Effector memory CD8-positive, alpha-beta T cell (primary cell): ENCODE data around the gene URB2.
"Not testable (repeated sequence)": the region's sequence is repeated elsewhere in the genome, so short reads cannot be mapped to it uniquely, and the experiment has no call there.

Experiments used
- ATAC-seq: fragments of 150-1000 bp; cut with Tn5 transposase; replicated peaks from 2 replicates; pipeline ENCODE4 v1.10.0; 2021; ENCODE audit warnings: mild to moderate bottlenecking, moderate library complexity
- DNase-seq, 3 experiments: peaks; one replicate each; pipeline ENCODE4 v3.0.0; 2021
- H3K27ac Mint-ChIP-seq, 2 donors: one replicate each; pipeline ENCODE4 v1.8.0; 2022; ENCODE audit warnings: mild to moderate bottlenecking in 2 of 2, mixed read lengths in 2 of 2, moderate library complexity in 2 of 2
- H3K27me3 Mint-ChIP-seq, 2 donors: one replicate each; pipeline ENCODE4 v1.8.0; 2022; ENCODE audit warnings: mixed read lengths in 2 of 2
- H3K36me3 Mint-ChIP-seq: one replicate; pipeline ENCODE4 v1.8.0; 2022; ENCODE audit warnings: mild to moderate bottlenecking, moderate library complexity, mixed read lengths; ENCODE audit not compliant: insufficient read depth
- H3K4me1 Mint-ChIP-seq, 2 donors: one replicate each; pipeline ENCODE4 v1.8.0; 2022; ENCODE audit warnings: low read depth in 2 of 2, mixed read lengths in 2 of 2
- H3K4me3 Mint-ChIP-seq, 2 donors: one replicate each; pipeline ENCODE4 v1.8.0; 2022; ENCODE audit warnings: mild to moderate bottlenecking in 2 of 2, mixed read lengths in 2 of 2, moderate library complexity in 2 of 2
- H3K9me3 Mint-ChIP-seq, 2 donors: one replicate each; pipeline ENCODE4 v1.8.0; 2022; ENCODE audit warnings: mixed read lengths in 2 of 2
- total RNA-seq, 9 experiments: gene quantifications; one replicate each; lab custom pipeline; 2026; lab: John Stamatoyannopoulos, UW

Gene URB2
- total RNA-seq = 17.5 to 161 (median 38.3) reads per million in 9 experiments

DNA sequence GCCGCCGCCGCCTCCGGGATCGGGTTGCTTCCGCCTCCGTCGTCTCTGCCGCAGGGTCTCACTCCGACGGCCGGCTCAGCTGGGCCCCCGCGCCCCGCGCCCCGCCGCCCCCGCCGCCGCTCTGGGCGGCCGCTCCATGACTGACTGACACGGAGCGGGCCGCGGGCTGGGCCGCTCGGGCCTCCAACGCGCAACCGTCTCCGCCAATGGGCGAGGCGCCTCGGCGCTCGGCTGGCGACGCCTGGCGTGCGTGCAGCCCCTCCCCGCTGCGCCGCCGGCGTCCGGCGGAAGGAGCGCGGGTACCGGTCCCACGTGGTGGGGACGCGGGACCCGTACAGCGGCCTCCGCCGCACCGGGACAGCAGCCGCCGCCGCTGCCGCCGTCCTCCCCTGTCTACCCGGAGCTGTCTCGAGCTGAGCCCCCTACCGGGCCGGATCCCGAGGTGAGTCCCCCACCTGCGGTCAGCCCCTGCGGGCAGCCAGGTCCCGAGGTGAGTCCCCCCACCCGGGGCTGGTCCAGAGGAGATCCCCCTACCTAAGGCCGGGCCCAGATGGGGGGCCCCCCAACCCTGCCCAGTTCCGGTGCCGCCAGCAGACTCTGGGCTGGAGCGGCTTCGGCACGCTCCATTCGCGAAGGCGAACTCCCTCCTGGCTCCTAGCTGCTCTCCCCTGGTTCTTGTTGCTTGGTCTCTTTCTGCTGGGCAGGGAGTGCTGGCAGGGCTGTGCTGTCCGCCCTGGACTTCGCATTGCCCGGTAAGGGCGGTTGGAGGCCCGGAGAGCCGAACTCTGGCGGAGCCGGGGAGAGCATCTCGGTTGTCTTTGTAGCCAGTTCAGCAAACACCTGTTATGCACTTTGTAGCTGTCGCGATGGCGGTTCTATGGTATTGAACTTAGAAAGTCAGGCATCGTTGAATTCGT is at the start of gene URB2, which contains the start of gene TAF5L:
Gene URB2 (plus strand): TSS at position 333 of the 917 bp plus-strand sequence. CDS start 1,387 bp downstream, outside the sequence.
Gene TAF5L (minus strand): TSS at position 208 of the 917 bp plus-strand sequence. CDS start 11,640 bp downstream, outside the sequence.
- Mint-ChIP-seq H3K27me3 (no peaks in the 10 kb centered on the region), H3K27ac (peak within 1 kb of the TSS; percentile 96 to 98), H3K36me3 (peaks cover 10% of the 10 kb centered on the region), H3K4me3 (peak within 1 kb of the TSS; percentile 99), H3K4me1 (peaks cover 39 to 45% of the 10 kb centered on the region in 2 donors), H3K9me3 (no peaks in the 10 kb centered on the region)
- peak; percentile 90 for ATAC-seq
- peak; percentile 74 to 82 (median 75) for DNase-seq

DNA sequence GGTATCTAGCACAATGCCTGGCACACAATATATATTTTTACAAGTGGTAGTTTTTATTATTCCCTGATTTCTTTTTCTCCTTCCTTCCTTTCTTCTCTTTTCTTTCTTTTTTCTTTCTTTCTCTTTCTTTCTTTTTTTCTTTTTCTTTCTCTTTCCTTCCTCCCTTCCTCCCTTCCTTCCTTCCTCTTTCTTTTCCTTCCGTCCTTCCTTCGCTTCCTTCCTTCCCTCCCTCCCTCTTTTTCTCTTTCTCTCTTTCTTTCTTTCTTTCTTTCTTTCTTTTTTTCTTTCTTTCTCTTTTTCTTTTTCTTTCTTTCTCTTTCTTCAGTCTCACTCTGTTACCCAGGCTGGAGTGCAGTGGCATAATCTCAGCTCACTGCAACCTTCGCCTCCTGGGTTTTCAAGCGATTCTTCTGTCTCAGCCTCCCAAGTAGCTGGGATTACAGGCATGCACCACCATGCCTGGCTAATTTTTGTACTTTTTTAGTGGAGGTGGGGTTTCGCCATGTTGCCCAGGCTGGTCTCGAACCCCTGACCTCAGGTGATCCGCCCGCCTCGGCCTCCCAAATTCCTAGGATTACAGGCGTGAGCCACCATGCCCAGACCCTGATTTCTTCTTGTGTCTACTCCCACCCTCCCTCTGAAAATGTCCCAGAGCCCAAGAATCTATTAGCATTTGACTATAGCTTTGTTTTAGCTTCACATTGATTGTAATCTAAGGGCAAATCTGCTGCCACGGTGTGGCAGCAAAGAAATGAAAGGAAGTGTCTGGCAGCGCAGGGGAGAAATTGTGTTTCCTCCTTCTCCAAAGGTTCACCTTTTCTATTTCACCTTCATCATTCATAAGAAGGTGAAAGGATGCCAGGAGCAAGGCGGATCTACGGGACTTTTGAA is 47.6 kb upstream of the URB2 start:
- H3K27me3 Mint-ChIP-seq = peaks cover 21% of the 10 kb centered on the region in 2 donors
- no peak overlapping the region for H3K4me3 Mint-ChIP-seq
- H3K36me3 Mint-ChIP-seq = no peaks in the 10 kb centered on the region
- DNase-seq (no peak), ATAC-seq (no peak)
- H3K27ac Mint-ChIP-seq = peak overlapping the region in 1 of 2 donors; percentile 64
- H3K9me3 Mint-ChIP-seq = no peaks in the 10 kb centered on the region
- no peaks in the 10 kb centered on the region for H3K4me1 Mint-ChIP-seq

DNA sequence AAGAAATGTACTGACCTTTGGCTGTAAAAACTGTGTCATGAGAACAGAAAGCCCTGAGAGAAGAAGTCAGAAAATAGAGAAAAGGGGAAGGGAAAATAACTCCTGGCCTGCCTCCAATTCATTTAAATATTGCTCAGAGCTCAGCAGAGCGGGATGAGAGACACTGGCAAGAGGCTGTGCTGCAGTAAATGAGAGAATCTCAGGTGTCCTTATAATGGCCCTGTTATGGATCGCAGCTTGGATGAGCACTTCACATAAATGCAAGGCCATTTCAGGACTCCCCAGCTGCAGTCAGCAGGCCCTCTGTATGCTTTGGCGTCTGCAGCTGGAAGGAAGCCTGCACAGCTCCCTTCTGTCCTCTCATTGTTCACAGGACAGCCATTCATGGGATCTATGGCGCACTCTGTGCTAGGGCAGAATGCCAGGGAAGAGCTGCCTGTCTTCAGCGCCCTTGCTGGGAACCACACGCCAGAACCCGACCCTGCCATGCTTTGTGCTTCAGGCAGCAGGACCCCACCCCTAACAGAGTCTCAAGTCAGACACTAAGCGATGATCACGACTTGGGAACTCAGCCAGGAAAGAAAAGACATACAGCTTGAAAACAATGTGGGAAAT is 46.9 kb upstream of the URB2 start:
- Mint-ChIP-seq H3K27ac (no peak overlapping the region), H3K9me3 (no peaks in the 10 kb centered on the region), H3K4me1 (no peaks in the 10 kb centered on the region), H3K27me3 (peaks cover 14 to 15% of the 10 kb centered on the region in 2 donors), H3K36me3 (no peaks in the 10 kb centered on the region), H3K4me3 (no peak overlapping the region)
- DNase-seq = no peak
- ATAC-seq = no peak

DNA sequence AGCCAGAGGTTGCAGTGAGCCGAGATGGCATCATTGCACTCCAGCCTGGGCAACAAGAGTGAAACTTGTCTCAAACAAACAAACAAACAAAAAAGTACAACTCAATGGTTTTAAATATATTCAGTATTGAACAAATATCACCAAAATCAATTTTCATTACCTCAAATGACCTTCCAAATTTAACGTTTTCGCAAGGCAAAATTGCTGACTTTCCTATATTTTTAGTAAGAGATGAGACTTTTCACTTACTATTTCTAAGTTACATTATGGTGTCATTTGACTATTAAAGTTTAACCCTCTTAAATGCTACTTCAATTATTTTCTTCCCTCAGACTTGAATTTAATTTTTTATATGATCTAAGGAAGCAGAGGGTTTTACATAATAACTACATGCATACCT is 44.6 kb upstream of the URB2 start:
- Mint-ChIP-seq H3K4me1 (no peaks in the 10 kb centered on the region), H3K9me3 (no peaks in the 10 kb centered on the region), H3K4me3 (no peak overlapping the region), H3K36me3 (peaks cover 4% of the 10 kb centered on the region), H3K27me3 (peaks cover 12 to 14% of the 10 kb centered on the region in 2 donors), H3K27ac (no peak overlapping the region)
- DNase-seq = no peak
- ATAC-seq = no peak

DNA sequence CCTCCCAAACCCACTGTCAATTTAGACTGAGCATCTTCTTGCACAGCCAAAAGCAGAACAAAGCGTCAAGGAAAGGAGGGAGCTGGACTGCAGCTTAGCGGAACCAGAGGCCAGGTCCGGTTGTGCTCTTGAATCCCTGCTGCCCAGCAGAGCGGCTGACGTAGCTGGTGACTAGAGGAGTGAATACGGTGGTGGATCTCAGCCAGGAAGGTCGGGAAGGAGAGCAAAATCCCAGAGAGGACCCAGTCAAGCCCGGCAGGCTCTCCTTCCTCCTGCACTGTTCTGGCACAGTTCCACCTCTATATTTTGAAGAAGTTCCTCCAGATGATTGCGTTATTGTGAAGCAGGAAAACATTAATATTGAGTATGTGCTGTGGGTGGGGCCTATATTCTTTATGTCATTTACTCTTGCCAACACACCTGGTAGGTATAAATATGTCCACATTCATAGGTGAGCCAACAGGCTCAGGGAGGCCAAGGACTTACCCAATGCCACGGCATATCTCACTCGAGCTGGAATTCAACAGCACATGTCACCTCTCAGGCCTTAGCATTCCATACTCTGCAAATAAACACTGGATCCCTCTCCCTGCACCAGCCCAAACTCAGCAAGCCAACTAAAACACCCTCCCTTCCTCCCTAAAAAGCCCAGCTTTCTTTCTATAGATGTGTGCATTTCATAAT is 43.9 kb upstream of the URB2 start:
- no peak overlapping the region for H3K27ac Mint-ChIP-seq
- H3K9me3 Mint-ChIP-seq = no peaks in the 10 kb centered on the region
- H3K4me1 Mint-ChIP-seq = no peaks in the 10 kb centered on the region
- peaks cover 12 to 14% of the 10 kb centered on the region in 2 donors for H3K27me3 Mint-ChIP-seq
- H3K4me3 Mint-ChIP-seq = no peak overlapping the region
- ATAC-seq (no peak), DNase-seq (no peak)
- H3K36me3 Mint-ChIP-seq = peaks cover 4% of the 10 kb centered on the region

DNA sequence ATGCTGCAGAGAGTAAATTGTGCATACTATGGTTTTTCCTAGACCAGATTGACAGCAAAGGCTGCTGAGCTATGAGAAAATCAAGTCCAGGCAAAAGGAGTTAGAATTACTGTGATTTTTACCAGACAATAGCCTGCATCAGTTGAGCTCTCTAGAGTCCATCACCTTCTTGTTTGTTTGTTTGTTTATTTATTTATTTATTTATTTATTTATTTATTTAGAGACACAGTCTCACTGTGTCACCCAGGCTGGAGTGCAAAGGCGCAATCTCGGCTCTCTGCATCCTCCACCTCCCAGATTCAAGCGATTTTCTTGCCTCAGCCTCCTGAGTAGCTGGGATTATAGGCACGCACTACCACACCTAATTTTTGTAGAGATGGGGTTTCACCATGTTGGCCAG is 43.3 kb upstream of the URB2 start:
- ATAC-seq (no peak), DNase-seq (no peak)
- no peak overlapping the region for H3K4me3 Mint-ChIP-seq
- H3K36me3 Mint-ChIP-seq = peaks cover 4% of the 10 kb centered on the region
- H3K4me1 Mint-ChIP-seq = no peaks in the 10 kb centered on the region
- no peaks in the 10 kb centered on the region for H3K9me3 Mint-ChIP-seq
- H3K27ac Mint-ChIP-seq = no peak overlapping the region
- H3K27me3 Mint-ChIP-seq = peaks cover 12% of the 10 kb centered on the region in 2 donors

DNA sequence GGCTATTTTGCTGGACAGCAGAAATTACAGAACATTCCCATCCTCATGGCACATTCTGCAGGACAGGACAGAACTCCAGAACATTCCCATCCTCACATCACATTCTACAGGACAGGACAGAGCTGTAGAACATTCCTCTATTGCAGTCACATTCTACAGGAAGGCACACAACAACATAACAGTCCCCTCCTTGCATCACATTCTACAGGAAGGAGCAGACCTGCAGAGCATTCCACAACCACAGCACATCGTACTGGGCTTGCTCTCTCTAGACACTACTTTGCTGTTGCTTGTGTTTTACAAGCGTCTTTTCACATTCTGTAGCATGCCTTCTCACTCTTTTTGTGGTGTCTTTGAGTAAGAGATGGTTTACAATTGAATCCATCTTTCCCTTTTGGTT is 40.7 kb upstream of the URB2 start:
- Mint-ChIP-seq H3K27ac (no peak overlapping the region), H3K9me3 (no peaks in the 10 kb centered on the region), H3K4me3 (no peak overlapping the region), H3K4me1 (no peaks in the 10 kb centered on the region), H3K36me3 (peaks cover 4% of the 10 kb centered on the region), H3K27me3 (no peaks in the 10 kb centered on the region)
- DNase-seq = no peak
- no peak for ATAC-seq

DNA sequence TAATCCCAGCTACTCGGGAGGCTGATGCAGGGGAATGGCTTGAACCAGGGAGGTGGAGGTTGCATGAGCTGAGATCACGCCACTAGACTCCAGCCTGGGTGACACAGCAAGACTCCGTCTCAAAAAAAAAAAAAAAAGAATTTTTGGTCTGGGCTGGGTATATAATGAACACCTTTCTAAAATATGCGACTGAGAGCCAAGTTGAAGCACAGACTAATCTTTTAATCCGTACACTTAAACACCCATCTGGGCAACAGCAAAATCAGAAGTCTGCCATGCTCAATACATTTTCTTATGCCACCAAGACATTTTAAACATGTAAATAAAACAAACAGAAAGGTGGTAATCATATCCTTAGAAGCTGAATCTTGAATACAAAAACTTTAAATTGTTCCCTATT is 35.9 kb upstream of the URB2 start:
- Mint-ChIP-seq H3K36me3 (peaks cover 18% of the 10 kb centered on the region), H3K27me3 (no peaks in the 10 kb centered on the region), H3K9me3 (no peaks in the 10 kb centered on the region), H3K27ac (no peak overlapping the region), H3K4me3 (no peak overlapping the region), H3K4me1 (no peaks in the 10 kb centered on the region)
- ATAC-seq (no peak), DNase-seq (no peak)

DNA sequence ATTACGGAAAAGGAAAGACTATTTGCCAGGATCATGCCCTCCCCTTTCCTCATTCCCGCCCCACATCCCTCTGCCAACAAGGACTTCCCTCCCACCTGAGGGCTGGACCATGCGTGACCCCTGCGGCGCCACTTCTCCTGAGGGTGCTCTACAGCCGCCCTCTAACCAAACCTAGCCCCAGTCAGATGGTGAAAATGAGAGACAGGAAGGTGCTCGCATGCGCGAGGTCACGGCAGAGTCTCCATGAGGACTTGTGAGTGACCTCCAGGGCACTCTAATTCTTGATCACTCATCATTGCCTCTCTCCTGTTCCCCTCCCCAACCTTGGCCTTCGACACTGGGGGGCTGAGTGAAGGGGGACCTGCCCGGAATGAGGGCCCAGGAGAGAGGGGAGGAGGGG is 32.2 kb upstream of the URB2 start:
- ATAC-seq (no peak), DNase-seq (no peak)
- Mint-ChIP-seq H3K27me3 (no peaks in the 10 kb centered on the region), H3K36me3 (peaks cover 25% of the 10 kb centered on the region), H3K27ac (no peak overlapping the region), H3K4me3 (no peak overlapping the region), H3K9me3 (no peaks in the 10 kb centered on the region), H3K4me1 (peaks cover 2 to 8% of the 10 kb centered on the region in 2 donors)

DNA sequence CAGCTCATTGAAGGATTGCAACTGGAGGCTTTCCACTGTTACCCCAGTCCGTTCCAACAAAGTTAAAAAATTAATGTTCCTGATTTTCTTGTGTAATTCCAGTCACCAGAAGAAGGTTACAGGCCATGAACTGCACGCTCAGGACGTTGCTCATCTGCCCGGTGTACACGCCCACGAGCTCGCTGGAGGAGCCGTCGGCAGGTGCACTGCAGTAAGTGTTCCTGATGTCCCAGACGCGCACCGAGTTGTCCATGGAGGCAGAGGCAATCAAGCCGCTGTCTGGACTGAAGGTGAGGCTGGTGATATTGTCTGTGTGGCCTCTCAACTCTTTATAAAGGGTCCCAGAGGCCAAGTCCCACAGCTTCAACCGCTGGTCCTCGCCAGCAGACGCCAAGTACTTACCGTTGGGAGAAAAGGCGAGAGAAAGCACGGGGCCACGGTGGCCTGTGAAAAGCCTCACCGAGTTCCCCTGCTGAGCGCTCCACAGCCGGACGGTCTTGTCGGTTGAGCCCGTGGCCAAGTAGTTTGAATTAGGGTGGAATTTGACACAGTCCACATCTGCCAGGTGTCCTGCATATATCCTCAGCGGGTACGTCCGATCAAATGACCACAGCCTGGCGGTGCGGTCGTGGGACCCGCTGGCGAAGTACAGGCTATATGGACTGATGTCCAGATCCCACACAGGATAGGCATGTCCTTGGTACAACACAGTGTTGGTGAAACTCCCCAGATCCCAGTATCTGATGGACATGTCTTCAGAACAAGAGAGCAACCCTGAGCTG is 31.6 kb upstream of the URB2 start:
- Mint-ChIP-seq H3K27ac (no peak overlapping the region), H3K27me3 (no peaks in the 10 kb centered on the region), H3K9me3 (no peaks in the 10 kb centered on the region), H3K4me3 (no peak overlapping the region), H3K4me1 (peaks cover 4 to 8% of the 10 kb centered on the region in 2 donors), H3K36me3 (peaks cover 25% of the 10 kb centered on the region)
- DNase-seq = no peak
- ATAC-seq = no peak

DNA sequence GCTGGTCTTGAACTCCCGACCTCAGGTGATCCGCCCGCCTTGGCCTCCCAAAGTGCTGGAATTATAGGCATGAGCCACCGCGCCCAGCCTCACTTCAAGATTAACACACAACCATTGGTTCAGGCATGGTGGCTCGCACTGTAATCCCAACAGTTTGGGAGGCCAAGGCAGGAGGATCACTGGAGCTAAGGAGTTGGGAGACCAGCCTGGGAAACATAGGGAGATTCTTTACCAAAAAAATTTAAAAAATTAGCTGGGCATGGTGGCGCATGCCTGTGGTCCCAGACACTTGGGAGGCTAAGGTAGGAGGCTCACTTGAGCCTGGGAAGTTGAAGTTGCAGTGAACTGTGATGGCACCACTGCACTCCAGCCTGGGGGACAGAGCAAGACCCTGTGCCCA is 30.2 kb upstream of the URB2 start:
- not testable (repeated sequence) for H3K4me3 Mint-ChIP-seq, H3K27ac Mint-ChIP-seq, H3K27me3 Mint-ChIP-seq, H3K9me3 Mint-ChIP-seq, ATAC-seq, H3K4me1 Mint-ChIP-seq, DNase-seq
- peaks cover 32% of the 10 kb centered on the region for H3K36me3 Mint-ChIP-seq
